Lung (tissue), 12 donors: ENCODE measurements around the gene DFFA. TPM values are rescaled to one million over a fixed set of nuclear protein-coding genes. Genes with fewer than 3 reads are reported as not detected.

ENCODE experiments used
- ATAC-seq: fragments of 200-7000 bp; cut with Tn5 transposase; one replicate; pipeline ENCODE4 v1.9.1; 2020; ENCODE audit warnings: moderate number of reproducible peaks; ENCODE audit not compliant: insufficient read depth, low FRiP score
- DNase-seq, 3 donors: peaks; one replicate each; pipeline ENCODE4 v3.0.0-alpha.2; 2013 to 2017
- H3K27ac ChIP-seq, 2 donors: one replicate each; pipeline ENCODE4 v1.5.1; 2013; ENCODE audit warnings: mild to moderate bottlenecking in 2 of 2, moderate library complexity in 2 of 2, control low read depth in 1 of 2, inconsistent platforms in 1 of 2, low read depth in 1 of 2, low read length in 1 of 2
- H3K27me3 ChIP-seq, 3 donors: one replicate each; pipeline ENCODE4 v1.5.1; 2013; ENCODE audit warnings: low read length in 2 of 3; ENCODE audit not compliant: control insufficient read depth in 3 of 3, insufficient read depth in 3 of 3
- H3K36me3 ChIP-seq, 4 donors: one replicate each; pipeline ENCODE4 v1.5.1; 2013; ENCODE audit warnings: low read length in 4 of 4, mild to moderate bottlenecking in 1 of 4, moderate library complexity in 1 of 4; ENCODE audit not compliant: control insufficient read depth in 4 of 4, insufficient read depth in 4 of 4
- H3K4me1 ChIP-seq, 5 donors: one replicate each; pipeline ENCODE4 v1.5.1; 2013; ENCODE audit warnings: low read length in 5 of 5, mild to moderate bottlenecking in 2 of 5, moderate library complexity in 1 of 5; ENCODE audit not compliant: control insufficient read depth in 5 of 5, insufficient read depth in 5 of 5
- H3K4me3 ChIP-seq: one replicate; pipeline ENCODE4 v1.5.1; 2013; ENCODE audit warnings: mild to moderate bottlenecking, control low read depth, moderate library complexity
- H3K9ac ChIP-seq, 2 donors: one replicate each; pipeline ENCODE4 v1.5.1; 2013; ENCODE audit warnings: low read length in 2 of 2, control low read depth in 1 of 2; ENCODE audit not compliant: insufficient read depth in 1 of 2
- H3K9me3 ChIP-seq, 4 donors: one replicate each; pipeline ENCODE4 v1.5.1; 2013; ENCODE audit warnings: low read length in 3 of 4, mild to moderate bottlenecking in 1 of 4, moderate library complexity in 1 of 4; ENCODE audit not compliant: control insufficient read depth in 4 of 4, insufficient read depth in 3 of 4
- WGBS, 2 donors: extraction: QIAGEN DNeasy Blood & Tissue Kit; methylation state at CpG; one replicate each; pipeline ENCODE4 v1.1.7; 2013; 5-methylcytosine and 5-hydroxymethylcytosine counted together
- polyA plus RNA-seq, 2 donors: library from polyadenylated mRNA; stranded (reverse); fragments of 200-250 nt; gene quantifications; one replicate each; pipeline ENCODE4 v1.2.1, GENCODE V29; 2013
- total RNA-seq, 2 donors: library from RNA; depleted of rRNA in 1 of 2; stranded (reverse); fragments of >200 nt in 1 of 2; gene quantifications; one replicate each; pipeline ENCODE4 v1.2.1, GENCODE V29; 2014 to 2021
- TF ChIP-seq, protein P1 (sequence below): IDR thresholded peaks from 2 replicates; pipeline ENCODE4 v1.5.1; 2012; ENCODE audit warnings: mild to moderate bottlenecking; ENCODE audit errors: control extremely low read depth, extremely low read depth
- donor health status: control.
- donor health status: control.
- donor health status: Bipolar disorder and iron deficiency.
- donor health status: healthy.
- donor health status: DM: yes; HTN: yes; CAD: no.

Gene DFFA
- total and polyA plus RNA-seq, 4 donors = 13.8 to 37.4 (median 27.1) TPM

DNA sequence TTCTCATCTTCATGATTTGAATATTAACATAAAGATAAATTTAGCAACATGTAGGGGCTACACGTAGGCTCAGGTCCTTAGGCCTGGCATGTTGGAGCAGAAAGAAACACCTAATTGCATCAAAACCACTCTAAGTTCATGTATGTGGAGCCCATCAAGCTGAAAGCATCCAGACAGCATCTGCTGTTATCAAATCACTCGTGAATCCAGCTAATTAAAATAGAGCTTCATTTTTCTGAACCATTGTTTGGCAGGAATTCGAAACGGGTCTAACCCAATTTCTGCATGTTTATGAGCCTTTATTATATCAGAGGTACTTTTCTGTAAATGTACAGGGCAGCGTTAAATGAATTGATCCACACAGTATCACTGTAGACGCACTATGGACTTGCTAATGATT lies 48.2 kb upstream of the DFFA start:
- peaks cover 5 to 26% (median 8%) of the 10 kb centered on the region in 5 donors for H3K4me1 ChIP-seq

DNA sequence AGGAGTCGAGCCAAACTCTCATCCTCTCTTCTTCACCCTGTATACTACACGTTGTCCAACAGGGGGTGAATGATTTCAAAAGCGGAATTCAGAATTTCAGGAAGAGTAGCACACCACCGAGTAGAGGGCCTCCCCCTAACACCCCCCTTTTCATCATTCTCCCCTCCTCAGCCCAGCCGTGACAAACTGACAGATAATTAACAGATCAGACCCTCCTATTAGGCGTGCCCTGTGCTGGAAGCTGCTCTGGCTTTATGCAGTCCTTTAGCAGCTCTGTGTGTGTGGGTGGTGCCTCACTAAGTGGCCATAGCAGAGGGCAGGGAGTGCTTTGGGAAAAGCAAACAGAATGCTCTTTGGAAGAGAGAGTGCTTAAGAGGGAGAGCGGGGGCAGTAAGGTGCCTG lies 46.7 kb upstream of the DFFA start:
- Histone ChIP-seq H3K4me1 (peaks cover 5 to 30% (median 8%) of the 10 kb centered on the region in 5 donors), H3K4me3 (no peak overlapping the region), H3K27ac (peak overlapping the region in 1 of 2 donors; percentile 59), H3K36me3 (peaks cover 0 to 2% (median 0%) of the 10 kb centered on the region in 4 donors), H3K9me3 (no peaks in the 10 kb centered on the region), H3K9ac (no peak overlapping the region), H3K27me3 (no peaks in the 10 kb centered on the region)
- DNase-seq = peak; percentile 31 to 50 (median 33)
- TF ChIP-seq, protein P1, sequence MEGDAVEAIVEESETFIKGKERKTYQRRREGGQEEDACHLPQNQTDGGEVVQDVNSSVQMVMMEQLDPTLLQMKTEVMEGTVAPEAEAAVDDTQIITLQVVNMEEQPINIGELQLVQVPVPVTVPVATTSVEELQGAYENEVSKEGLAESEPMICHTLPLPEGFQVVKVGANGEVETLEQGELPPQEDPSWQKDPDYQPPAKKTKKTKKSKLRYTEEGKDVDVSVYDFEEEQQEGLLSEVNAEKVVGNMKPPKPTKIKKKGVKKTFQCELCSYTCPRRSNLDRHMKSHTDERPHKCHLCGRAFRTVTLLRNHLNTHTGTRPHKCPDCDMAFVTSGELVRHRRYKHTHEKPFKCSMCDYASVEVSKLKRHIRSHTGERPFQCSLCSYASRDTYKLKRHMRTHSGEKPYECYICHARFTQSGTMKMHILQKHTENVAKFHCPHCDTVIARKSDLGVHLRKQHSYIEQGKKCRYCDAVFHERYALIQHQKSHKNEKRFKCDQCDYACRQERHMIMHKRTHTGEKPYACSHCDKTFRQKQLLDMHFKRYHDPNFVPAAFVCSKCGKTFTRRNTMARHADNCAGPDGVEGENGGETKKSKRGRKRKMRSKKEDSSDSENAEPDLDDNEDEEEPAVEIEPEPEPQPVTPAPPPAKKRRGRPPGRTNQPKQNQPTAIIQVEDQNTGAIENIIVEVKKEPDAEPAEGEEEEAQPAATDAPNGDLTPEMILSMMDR = no peak
- 55 to 71% methylated on average over 7 of the region's 7 CpGs for WGBS, 2 donors
- no peak for ATAC-seq

More for the DNA sequence above, 48.2 kb upstream of the DFFA start:
- H3K36me3 ChIP-seq = peaks cover 0 to 2% (median 0%) of the 10 kb centered on the region in 4 donors
- 94 to 98% methylated on average over 6 of the region's 6 CpGs for WGBS, 2 donors
- TF ChIP-seq, protein P1 = no peak
- H3K4me3 ChIP-seq = no peak overlapping the region
- no peak for DNase-seq
- no peaks in the 10 kb centered on the region for H3K9me3 ChIP-seq
- H3K27me3 ChIP-seq = no peaks in the 10 kb centered on the region
- H3K9ac ChIP-seq = no peak overlapping the region
- H3K27ac ChIP-seq = no peak overlapping the region
- no peak for ATAC-seq

DNA sequence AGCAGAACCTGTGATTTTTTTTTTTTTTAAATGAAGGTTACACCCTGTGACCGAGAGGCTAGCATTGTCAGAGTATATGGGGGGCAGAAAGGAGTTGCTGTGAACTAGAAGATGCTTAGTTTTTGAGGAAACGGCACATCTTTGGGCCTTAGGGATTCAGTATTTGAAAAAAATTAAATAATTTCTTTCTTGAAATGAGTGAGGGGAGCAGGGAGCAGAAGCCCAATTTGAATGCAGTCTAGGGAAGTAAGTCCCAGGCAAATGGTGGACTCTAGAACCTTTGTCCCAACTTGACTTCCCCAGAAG lies 45.3 kb upstream of the DFFA start:
- DNase-seq = no peak
- 70 to 93% methylated on average over 2 of the region's 2 CpGs for WGBS, 2 donors
- peaks cover 5 to 21% (median 8%) of the 10 kb centered on the region in 5 donors for H3K4me1 ChIP-seq
- no peak overlapping the region for H3K9ac ChIP-seq
- H3K9me3 ChIP-seq = no peaks in the 10 kb centered on the region
- H3K27me3 ChIP-seq = no peaks in the 10 kb centered on the region
- no peak for ATAC-seq
- H3K4me3 ChIP-seq = no peak overlapping the region
- H3K36me3 ChIP-seq = peaks cover 0 to 2% (median 0%) of the 10 kb centered on the region in 4 donors
- no peak overlapping the region for H3K27ac ChIP-seq
- TF ChIP-seq, protein P1 = no peak

DNA sequence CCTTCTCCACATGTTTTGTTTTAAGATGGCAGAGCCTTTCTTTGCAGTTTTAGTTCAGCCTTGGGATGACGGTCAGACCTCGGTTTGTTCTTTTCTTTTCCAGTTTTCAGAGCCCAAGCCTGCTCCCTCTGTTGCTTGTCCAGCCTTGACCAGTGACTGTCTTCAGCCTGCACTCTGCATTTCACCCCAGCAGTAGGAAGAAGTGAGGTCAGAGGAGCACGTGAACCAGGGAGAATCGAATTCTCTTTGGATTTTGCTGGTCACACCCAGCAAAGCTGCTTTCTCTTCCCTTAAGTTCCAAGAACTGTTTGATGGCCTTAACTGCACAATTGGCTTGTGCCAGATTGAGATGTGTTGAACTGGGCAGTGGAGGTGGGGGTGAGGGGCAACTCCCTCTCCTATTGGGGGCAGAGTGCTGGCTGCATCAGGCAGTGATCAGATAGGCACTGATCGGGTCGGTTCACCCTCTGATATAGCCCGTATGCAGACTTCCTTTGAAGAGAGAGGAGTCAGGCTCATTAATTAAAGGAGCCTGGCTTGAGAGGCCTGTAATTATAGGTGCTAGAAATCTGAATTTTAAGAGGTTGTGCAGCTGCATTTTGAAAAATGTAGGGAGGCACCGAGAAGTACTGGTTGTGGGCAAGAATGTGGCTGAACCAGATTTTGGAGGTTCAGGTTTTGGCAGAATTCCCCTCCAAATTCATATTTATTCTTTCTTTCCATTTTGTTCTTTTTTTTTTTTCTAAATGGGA lies 44.8 kb upstream of the DFFA start:
- Histone ChIP-seq H3K36me3 (peaks cover 0 to 2% (median 0%) of the 10 kb centered on the region in 4 donors), H3K4me3 (no peak overlapping the region), H3K4me1 (peaks cover 0 to 21% (median 8%) of the 10 kb centered on the region in 5 donors), H3K9me3 (no peaks in the 10 kb centered on the region), H3K9ac (no peak overlapping the region), H3K27me3 (no peaks in the 10 kb centered on the region), H3K27ac (peak overlapping the region in 1 of 2 donors; percentile 84)
- DNase-seq (no peak), ATAC-seq (no peak)
- TF ChIP-seq, protein P1 = no peak
- WGBS, 2 donors = 51 to 76% methylated on average over 8 of the region's 8 CpGs
